Head of caudate nucleus (tissue), 42 donors: ENCODE results near the gene TBC1D16.

Experiments
- DNase-seq, 42 donors: peaks; one replicate each; pipeline versions ENCODE4 v3.0.0 to v3.0.0-alpha.2; 2020 to 2021; ENCODE audit warnings: mixed read lengths in 7 of 42
- intact Hi-C: fragments of 100-400 bp; cut with DNase I; formaldehyde crosslinking; loops from one replicate; pipeline ENCODE4 v1.15.0; 2022

The TBC1D16 gene

DNA sequence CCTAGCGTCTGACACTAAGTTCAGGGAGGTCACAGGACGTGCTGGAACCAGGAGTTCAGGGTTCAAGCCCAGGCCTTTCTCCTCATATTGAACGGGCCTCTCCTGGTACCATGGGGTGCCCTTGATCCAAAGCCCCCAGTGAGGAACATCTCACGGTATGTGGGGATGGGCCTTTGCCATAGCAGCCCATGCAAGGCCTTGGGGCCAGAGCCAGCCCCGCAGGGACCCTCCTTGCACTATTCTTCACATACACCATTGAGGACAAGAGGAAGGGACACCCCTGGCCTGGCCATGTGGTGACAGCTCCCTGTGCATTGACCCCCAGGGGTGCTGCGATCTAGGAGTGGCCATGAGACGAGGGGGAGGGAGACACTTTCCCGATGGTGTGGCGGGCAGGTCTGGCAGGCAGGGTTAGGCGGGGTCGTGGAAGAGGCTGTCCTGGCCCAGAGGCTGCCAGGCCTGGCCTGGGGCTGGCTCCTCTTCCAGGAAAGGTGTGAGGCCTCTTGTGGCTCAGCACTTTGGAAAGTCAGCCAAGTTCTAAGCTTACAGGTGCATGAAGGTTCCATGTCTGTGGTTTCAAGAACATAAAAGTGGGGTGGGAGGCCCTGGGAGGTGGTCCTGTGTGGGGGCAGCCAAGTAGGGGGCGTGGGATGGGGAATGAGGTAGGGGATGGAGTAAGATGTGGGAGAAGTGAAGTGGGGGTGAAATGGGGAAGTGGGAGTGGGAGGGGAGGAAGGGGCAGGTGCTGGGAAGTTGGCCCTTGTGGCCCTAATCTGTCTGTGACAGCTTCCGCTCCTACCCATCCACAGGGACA, 107.8 kb downstream of the TBC1D16 start:
- DNase-seq, result no peak
- intact Hi-C loops, result no loop called here

DNA sequence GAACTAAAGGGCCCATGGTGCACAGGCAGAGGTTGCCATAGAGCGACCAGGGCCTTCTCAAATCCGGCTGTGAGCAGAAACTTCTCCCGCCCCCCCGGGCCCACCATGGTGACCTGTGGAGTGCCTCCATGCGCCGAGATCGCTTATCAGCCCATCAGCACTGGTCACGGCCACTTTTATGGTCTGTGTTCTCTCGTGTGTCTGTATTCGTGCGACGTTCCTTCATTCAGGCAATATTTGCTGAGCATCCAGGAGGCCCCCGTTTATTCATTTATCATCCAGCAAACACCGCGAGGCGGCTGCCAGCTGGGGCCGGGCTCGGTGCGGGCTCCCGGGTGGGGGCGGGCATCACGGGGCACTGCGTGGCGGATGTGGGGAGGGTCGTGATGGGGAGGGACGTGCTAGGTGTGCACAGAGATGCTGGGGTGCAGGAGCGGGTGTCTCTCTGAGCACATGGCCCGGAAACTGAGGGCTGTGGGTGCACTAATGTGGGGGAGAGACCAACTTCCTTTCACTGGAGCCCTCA, 108.5 kb downstream of the TBC1D16 start:
- intact Hi-C loops, result no loop called here
- DNase-seq, result no peak

GRCh38 chr17:79926605-79927135, 109.0 kb downstream of the TBC1D16 start:
- no peak for DNase-seq

GRCh38 chr17:79926142-79926604, 109.5 kb downstream of the TBC1D16 start:
- no peak for DNase-seq
- intact Hi-C loops, result no loop called here

More at GRCh38 chr17:79926605-79927135, 109.0 kb downstream of the TBC1D16 start:
- intact Hi-C loops, result no loop called here

GRCh38 chr17:79925242-79925957, 110.3 kb downstream of the TBC1D16 start:
- intact Hi-C loops, result no loop called here
- peak; percentile 45 to 88 (median 73) for DNase-seq

- DNase-seq, result no peak
- intact Hi-C loops, result no loop called here
These were observed 111.1 kb downstream of the TBC1D16 start for GRCh38 chr17:79924639-79924976.

DNA sequence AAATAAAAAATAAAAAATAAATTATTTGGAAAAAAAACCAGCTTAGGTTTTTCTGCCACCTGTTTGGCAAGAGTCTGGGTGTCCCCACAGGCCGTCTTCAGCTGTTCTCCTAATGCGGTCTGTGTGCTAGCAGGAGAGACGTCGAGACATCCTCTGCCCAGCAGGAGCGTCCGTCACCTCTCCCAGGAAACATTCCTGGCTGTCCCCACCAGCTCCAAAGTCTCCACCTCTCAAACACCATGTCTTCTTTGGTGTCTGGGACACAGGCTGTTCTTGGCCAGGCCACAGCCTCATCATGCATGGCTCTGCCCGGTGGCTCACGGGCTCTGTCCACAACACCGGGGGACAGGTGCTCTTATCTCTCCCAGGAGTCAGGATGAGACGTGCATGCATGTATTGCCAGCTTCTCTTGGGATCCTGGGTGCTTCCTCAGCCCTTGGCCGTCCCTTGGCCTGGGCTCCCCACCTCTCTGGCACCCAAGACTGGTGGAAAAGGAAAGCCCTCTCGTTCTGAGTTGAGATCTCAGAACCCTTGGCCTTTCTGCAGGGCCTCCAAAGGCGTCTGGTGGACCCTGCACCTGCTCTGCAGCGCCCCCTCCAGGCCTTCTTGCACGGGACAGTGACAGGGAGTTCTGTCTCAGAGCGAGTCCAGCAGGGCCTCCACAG, 111.6 kb downstream of the TBC1D16 start:
- DNase-seq, result peak in 35 of 42 donors; percentile 35 to 88 (median 65)
- intact Hi-C loops, result no loop called here

GRCh38 chr17:79922798-79923197, 112.9 kb downstream of the TBC1D16 start:
- intact Hi-C loops, result no loop called here
- DNase-seq, result no peak

GRCh38 chr17:79922116-79922601, 113.5 kb downstream of the TBC1D16 start:
- peak in 1 of 42 donors; percentile 16 for DNase-seq

GRCh38 chr17:79921411-79922115, 114.1 kb downstream of the TBC1D16 start:
- no peak for DNase-seq
- intact Hi-C loops, result no loop called here

More at GRCh38 chr17:79922116-79922601, 113.5 kb downstream of the TBC1D16 start:
- intact Hi-C loops, result no loop called here

DNA sequence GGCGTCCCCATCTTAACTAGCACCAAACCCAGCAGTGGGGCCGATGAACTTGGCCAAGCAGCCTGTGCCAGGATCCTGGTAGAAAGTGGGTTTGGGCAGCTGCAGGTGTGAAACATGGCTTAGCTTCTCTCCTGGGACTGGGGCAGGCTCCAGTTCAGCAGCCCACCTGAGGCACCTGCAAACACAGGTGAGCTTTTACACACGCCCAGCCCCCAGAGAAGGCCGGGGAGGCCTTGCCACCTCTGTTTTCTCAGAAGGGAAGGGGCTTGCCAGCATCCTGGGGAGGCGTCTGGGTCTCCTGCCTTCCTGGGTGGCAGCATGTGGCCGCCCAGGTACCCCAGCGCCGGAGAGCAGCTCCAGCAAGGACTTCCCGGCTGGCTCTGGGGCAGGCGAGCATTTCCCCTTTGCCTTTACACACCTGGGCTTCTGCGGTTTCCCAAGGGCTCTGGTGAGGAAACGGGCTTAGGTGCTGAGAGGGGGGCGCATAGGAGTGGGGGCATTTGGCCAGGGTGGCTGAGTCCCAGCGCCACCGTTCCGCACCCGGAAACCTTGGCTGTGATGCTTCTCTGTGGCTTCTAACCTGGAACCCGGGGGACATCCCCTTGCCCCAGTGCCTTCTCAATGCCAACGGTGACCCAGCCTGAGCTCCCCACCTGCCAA, 114.8 kb downstream of the TBC1D16 start:
- no peak for DNase-seq
- intact Hi-C loops, result no loop called here

DNA sequence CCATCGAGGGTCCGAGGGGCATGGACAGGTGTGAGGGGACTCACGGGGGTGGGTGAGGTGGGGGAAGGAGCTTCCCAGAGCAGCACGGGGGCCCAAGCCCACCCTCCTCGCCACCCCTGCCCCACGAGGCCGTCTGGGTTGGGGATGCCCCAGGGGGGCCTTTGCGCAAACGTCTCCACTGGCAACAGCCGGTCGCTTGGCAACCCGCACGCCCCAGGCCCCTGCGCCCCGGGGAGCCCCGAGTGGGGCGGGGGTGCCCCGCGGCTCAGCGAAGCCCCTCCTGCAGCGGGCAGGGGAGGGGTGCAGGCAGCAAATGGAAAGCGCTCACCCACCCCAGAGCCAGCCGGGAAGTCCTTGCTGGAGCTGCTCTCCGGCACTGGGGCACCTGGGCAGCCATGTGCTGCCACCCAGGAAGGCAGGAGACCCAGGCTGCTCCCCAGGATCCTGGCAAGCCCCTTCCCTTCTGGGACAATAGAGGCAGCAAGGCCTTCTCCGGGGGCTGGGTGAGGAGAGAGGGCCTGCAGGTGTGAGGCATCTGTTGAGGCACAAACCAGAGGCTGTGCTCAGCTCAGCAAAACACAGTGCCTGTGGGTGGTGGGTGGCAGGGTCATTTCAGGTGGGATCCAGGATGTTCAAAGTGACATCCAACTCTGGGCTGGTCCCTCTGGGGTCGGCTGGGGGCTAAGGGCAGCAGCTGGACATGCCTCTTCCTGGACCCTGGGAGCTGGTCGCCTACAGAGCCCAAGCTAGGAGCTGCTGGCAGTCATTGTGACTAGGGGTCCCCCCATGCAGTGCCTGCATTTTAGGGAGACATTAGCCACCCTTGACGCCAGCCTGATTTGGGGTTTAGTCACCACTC, 115.6 kb downstream of the TBC1D16 start:
- no peak for DNase-seq
- intact Hi-C loops, result loop anchor here (10.0 kb wide), 1 partner anchor 75 kb away; no protein-coding TSS in a partner anchor

- intact Hi-C loops, result loop anchor here (10.0 kb wide), 1 partner anchor 74 kb away; no protein-coding TSS in a partner anchor
- peak; percentile 89 to 98 (median 94) for DNase-seq
These were observed 116.5 kb downstream of the TBC1D16 start for GRCh38 chr17:79919164-79919585.

GRCh38 chr17:79918581-79919163, 117.0 kb downstream of the TBC1D16 start:
- no peak for DNase-seq
- intact Hi-C loops, result loop anchor here (10.0 kb wide), 1 partner anchor 74 kb away; no protein-coding TSS in a partner anchor

DNA sequence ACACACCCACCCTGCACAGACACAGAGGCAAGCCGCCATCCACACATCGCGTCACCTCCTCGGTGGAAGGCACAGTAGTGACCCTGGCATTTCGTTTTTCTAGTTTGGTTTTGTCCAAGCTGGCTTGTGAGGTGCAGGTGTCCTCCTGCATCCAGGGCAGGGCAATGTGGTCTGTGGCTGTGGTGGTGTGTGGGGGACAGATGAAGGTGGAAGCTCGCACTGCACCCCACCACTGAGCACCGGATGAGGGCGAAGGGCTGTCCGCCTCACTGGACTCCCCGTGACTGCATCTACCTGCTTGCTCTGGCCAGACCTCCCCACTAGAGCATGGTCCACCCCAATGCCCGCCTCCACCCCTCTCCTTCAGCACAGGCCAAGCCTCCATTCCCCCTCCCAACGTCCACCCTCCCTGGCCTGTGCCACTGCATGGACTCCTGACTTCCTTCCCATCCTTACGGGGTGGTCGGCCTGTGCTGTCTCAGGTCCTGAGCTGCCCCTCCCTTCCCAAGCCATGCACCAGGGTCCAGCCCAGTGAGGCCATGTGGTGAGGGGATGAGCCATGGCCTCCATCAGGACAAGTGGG, 117.7 kb downstream of the TBC1D16 start:
- DNase-seq, result no peak
- intact Hi-C loops, result loop anchor here (10.0 kb wide), 1 partner anchor 73 kb away; no protein-coding TSS in a partner anchor
